ENCODE measurements around the gene RAB31. TPM values are rescaled to one million over a fixed set of nuclear protein-coding genes. Genes with fewer than 3 reads are reported as not detected.

Gene RAB31
- polyA plus RNA-seq, 1 donor (not counting 4 experiments of a cell fraction or from before 2014, with no cell fraction given): 47.0 TPM

DNA sequence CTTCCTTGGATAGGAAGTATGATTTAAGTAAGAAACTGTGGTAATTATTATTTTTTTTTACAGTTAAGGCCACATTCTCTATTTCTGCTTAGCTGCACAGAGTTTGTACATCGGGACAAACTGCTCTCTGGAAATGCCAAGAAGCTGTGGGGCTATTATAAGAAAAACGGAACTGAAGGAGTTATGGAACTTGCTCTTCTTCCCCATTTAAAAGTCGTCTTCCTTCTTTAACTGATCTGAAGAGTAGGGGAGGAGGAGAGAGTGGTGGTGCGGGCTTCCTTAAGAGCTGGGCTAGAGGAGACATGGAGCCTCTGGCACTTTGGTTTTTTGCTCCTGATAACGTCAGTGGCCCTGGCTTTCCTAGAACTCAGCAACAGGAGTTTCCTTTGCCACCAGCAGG lies 54.4 kb downstream of the RAB31 start:
- H3K36me3 ChIP-seq (ENCODE audit: control insufficient read depth in 2 of 2, extremely low read depth in 1 of 2, insufficient read depth in 2 of 2, low read length in 2 of 2): peaks cover 0 to 4% of the 10 kb centered on the region in 2 experiments
- peaks cover 7% of the 10 kb centered on the region for H3K4me1 ChIP-seq (ENCODE audit: control insufficient read depth, extremely low read depth, insufficient read depth, low read length)
- peaks cover 15% of the 10 kb centered on the region for H3K79me2 ChIP-seq (ENCODE audit: control insufficient read depth, insufficient read depth, low read length)
- dilution Hi-C loops (cut with MboI; ENCODE audit: extremely low pct_ligation_motif_present, low sequenced_read_pairs): no loop called here
- H3K4me3 ChIP-seq (ENCODE audit: control insufficient read depth in 2 of 3, extremely low read depth in 1 of 3, insufficient read depth in 2 of 3, low read depth in 1 of 3, low read length in 3 of 3): no peak overlapping the region
- DNase-seq (ENCODE audit: low read depth, low spot score) (no peak), FAIRE-seq (no peak)
- H3K27ac ChIP-seq (ENCODE audit: control insufficient read depth, insufficient read depth, low read length): no peak overlapping the region
- no peak overlapping the region for H2AFZ ChIP-seq (ENCODE audit: control insufficient read depth, low read length)
- TF ChIP-seq, protein P1, sequence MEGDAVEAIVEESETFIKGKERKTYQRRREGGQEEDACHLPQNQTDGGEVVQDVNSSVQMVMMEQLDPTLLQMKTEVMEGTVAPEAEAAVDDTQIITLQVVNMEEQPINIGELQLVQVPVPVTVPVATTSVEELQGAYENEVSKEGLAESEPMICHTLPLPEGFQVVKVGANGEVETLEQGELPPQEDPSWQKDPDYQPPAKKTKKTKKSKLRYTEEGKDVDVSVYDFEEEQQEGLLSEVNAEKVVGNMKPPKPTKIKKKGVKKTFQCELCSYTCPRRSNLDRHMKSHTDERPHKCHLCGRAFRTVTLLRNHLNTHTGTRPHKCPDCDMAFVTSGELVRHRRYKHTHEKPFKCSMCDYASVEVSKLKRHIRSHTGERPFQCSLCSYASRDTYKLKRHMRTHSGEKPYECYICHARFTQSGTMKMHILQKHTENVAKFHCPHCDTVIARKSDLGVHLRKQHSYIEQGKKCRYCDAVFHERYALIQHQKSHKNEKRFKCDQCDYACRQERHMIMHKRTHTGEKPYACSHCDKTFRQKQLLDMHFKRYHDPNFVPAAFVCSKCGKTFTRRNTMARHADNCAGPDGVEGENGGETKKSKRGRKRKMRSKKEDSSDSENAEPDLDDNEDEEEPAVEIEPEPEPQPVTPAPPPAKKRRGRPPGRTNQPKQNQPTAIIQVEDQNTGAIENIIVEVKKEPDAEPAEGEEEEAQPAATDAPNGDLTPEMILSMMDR (optimal IDR thresholded peaks at IDR 0.05 in 1 of 3, IDR thresholded peaks at IDR 0.05 in 1 of 3, conservative IDR thresholded peaks at IDR 0.05 in 1 of 3; ENCODE audit: extremely low read depth in 1 of 3, insufficient read depth in 2 of 3, low read length in 3 of 3): no peak
- TF ChIP-seq EZH2 (IDR thresholded peaks at IDR 0.05; ENCODE audit: low read length): no peak
- H3K9me1 ChIP-seq (ENCODE audit: control insufficient read depth, extremely low read depth, insufficient read depth, low read length): peaks cover 6% of the 10 kb centered on the region
- H3K9me3 ChIP-seq (ENCODE audit: control insufficient read depth, low read depth, low read length): no peaks in the 10 kb centered on the region
- H3K27me3 ChIP-seq (ENCODE audit: control insufficient read depth, extremely low read depth, insufficient read depth, low read length): no peaks in the 10 kb centered on the region
- no peaks in the 10 kb centered on the region for H4K20me1 ChIP-seq (ENCODE audit: control insufficient read depth, extremely low read depth, insufficient read depth, low read length)
- no peak overlapping the region for H3K4me2 ChIP-seq (ENCODE audit: control insufficient read depth, extremely low read depth, insufficient read depth, low read depth, low read length)
- no peak overlapping the region for H3K9ac ChIP-seq (ENCODE audit: control insufficient read depth, extremely low read depth, insufficient read depth, low read length)

DNA sequence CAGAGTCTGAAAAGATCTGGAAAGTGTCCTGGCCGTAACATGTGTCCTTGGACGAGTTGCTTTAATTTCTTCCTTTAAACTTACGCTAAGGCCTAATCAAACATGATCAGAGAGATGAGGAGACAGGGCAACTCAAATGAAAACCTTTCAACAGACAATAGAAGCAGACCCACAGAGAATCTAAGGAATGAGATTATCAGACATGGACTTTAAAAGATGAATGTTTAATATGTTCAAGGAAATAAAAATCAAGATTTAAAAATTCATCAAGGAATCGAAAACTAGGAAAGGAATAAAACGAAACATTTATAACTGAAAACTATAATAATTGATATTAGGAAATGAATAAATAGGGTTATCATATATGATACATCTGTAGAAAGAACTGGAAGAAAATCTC lies 55.1 kb downstream of the RAB31 start:
- Histone ChIP-seq H3K9me3 (ENCODE audit: control insufficient read depth, low read depth, low read length) (no peaks in the 10 kb centered on the region), H4K20me1 (ENCODE audit: control insufficient read depth, extremely low read depth, insufficient read depth, low read length) (no peaks in the 10 kb centered on the region), H3K9ac (ENCODE audit: control insufficient read depth, extremely low read depth, insufficient read depth, low read length) (no peak overlapping the region), H3K4me2 (ENCODE audit: control insufficient read depth, extremely low read depth, insufficient read depth, low read depth, low read length) (no peak overlapping the region), H3K27me3 (ENCODE audit: control insufficient read depth, extremely low read depth, insufficient read depth, low read length) (no peaks in the 10 kb centered on the region), H3K9me1 (ENCODE audit: control insufficient read depth, extremely low read depth, insufficient read depth, low read length) (peaks cover 6% of the 10 kb centered on the region), H3K4me1 (ENCODE audit: control insufficient read depth, extremely low read depth, insufficient read depth, low read length) (peaks cover 4% of the 10 kb centered on the region), H3K36me3 (ENCODE audit: control insufficient read depth in 2 of 2, extremely low read depth in 1 of 2, insufficient read depth in 2 of 2, low read length in 2 of 2) (peaks cover 0 to 4% of the 10 kb centered on the region in 2 experiments), H3K79me2 (ENCODE audit: control insufficient read depth, insufficient read depth, low read length) (peaks cover 12% of the 10 kb centered on the region), H2AFZ (ENCODE audit: control insufficient read depth, low read length) (no peak overlapping the region), H3K27ac (ENCODE audit: control insufficient read depth, insufficient read depth, low read length) (no peak overlapping the region), H3K4me3 (ENCODE audit: control insufficient read depth in 2 of 3, extremely low read depth in 1 of 3, insufficient read depth in 2 of 3, low read depth in 1 of 3, low read length in 3 of 3) (no peak overlapping the region)
- FAIRE-seq (no peak), DNase-seq (ENCODE audit: low read depth, low spot score) (no peak)
- TF ChIP-seq EZH2 (IDR thresholded peaks at IDR 0.05; ENCODE audit: low read length): no peak
- TF ChIP-seq, protein P1 (optimal IDR thresholded peaks at IDR 0.05 in 1 of 3, IDR thresholded peaks at IDR 0.05 in 1 of 3, conservative IDR thresholded peaks at IDR 0.05 in 1 of 3; ENCODE audit: extremely low read depth in 1 of 3, insufficient read depth in 2 of 3, low read length in 3 of 3): no peak
- dilution Hi-C loops (cut with MboI; ENCODE audit: extremely low pct_ligation_motif_present, low sequenced_read_pairs): no loop called here

Measured in keratinocyte (primary cell).